Measurements from ENCODE around the gene MRFAP1L1.

Gene MRFAP1L1

DNA sequence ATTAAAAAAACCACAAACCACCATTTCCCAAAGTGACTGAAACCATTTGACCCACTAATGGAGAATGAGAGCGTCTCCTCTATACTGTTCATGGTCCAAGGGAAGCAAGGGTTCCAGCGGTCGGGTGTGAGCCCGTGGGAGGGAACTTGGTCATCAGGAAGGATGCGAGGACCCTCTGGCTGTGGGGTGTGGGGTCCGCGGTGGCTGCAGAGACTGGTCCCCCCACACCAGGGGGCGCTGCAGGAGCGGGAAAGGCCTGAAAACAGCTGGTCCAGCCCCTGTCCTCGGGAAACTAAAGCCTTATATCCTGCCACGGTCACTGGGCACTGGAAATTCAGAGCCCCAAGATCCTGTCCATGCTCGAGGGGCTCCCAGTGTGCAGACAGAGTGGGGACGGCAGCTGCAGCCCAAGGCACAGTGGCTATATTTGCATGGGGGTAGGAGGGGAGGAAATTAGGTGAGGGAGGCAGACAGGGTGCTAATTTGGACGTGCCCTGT lies 10.6 kb upstream of the MRFAP1L1 start:
- no peak for DNase-seq (ENCODE audit: low read depth)
- no peak overlapping the region for H3K4me3 ChIP-seq (ENCODE audit: low read depth, low read length)
- peak; percentile 89 for TF ChIP-seq CTCF (IDR thresholded peaks at IDR 0.05; ENCODE audit: low read depth, low read length, missing control alignments)

DNA sequence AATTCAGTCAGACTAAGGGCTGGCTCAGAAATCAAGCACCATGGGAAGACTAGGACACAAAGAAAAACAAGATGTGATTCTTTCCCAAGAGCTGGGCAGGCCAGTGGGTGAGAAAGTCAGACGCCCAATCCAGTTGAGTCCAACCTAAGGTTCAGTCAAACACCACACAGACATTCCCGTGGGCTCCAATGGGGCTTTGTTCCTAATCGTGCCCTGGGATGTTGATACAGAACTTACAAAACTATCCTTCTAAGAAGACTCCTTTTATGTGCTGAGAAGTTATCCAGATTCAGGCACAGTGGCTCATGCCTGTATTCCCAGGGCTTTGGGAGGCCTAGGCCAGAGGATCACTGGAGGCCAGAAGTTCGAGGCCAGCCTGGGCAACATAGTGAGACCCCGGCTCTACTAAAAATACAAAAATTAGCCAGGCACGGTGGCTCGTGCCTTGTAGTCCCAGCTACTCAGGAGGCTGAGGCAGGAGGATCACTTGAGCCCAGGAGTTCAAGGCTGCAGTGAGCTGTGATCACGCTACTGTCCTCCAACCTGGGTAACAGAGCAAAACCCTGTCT lies 10.0 kb upstream of the MRFAP1L1 start:
- no peak for TF ChIP-seq CTCF (IDR thresholded peaks at IDR 0.05; ENCODE audit: low read depth, low read length, missing control alignments)
- no peak for DNase-seq (ENCODE audit: low read depth)
- no peak overlapping the region for H3K4me3 ChIP-seq (ENCODE audit: low read depth, low read length)

- TF ChIP-seq CTCF (IDR thresholded peaks at IDR 0.05; ENCODE audit: low read depth, low read length, missing control alignments) = no peak
- no peak for DNase-seq (ENCODE audit: low read depth)
- no peak overlapping the region for H3K4me3 ChIP-seq (ENCODE audit: low read depth, low read length)
Observed at GRCh38 chr4:6718932-6719610, 9.4 kb upstream of the MRFAP1L1 start.

GRCh38 chr4:6716958-6717655 lies 7.4 kb upstream of the MRFAP1L1 start:
- DNase-seq (ENCODE audit: low read depth) = no peak
- TF ChIP-seq CTCF (IDR thresholded peaks at IDR 0.05; ENCODE audit: low read depth, low read length, missing control alignments) = no peak
- peak overlapping the region; percentile 69 for H3K4me3 ChIP-seq (ENCODE audit: low read depth, low read length)

DNA sequence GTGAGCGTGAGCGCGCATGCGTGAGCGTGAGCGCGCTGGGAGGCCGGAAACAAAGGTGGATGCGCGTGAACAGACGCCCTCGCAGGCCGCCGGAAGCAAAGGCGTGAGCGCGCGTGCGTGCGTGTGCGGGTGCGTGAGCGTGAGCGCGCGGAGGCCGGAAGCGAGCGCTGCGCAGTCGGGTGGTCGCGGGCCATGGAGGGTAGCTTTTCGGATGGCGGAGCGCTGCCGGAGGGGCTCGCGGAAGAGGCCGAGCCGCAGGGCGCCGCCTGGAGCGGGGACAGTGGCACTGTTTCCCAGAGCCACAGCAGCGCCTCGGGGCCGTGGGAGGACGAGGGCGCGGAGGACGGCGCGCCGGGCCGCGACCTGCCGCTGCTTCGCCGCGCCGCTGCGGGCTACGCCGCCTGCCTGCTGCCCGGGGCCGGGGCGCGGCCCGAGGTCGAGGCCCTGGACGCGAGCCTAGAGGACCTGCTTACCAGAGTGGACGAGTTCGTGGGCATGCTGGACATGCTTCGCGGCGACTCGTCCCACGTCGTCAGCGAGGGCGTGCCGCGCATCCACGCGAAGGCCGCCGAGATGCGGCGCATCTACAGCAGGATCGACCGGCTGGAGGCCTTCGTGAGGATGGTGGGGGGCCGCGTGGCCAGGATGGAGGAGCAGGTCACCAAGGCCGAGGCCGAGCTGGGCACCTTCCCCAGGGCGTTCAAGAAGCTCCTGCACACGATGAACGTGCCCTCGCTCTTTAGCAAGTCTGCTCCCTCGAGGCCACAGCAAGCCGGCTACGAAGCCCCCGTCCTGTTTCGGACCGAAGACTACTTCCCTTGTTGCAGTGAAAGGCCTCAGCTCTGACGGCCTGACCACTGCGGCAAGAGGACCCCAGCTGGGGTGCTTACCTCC lies 6.6 kb upstream of the MRFAP1L1 start, which contains the start of gene BLOC1S4:
BLOC1S4 (plus strand) TSS at position 157 of the 894 bp plus-strand sequence; CDS start at position 193, 36 bp downstream.
- DNase-seq (ENCODE audit: low read depth) = peak; percentile 79
- TF ChIP-seq CTCF (IDR thresholded peaks at IDR 0.05; ENCODE audit: low read depth, low read length, missing control alignments) = no peak

DNA sequence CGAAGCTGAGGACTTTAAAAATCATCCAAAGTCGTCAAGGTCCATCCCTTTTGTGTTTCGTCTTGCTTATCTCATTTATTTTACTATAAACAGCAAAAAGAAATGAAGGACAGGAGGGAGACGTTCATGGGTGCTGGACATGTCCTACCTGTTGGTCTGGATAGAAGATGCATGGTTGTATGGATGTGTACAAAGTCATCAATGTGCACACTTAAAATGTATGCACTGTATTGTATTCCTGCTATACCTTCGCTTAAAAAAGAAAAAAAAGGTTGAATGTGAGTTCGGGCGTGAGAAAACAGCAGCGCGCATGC lies 6.0 kb upstream of the MRFAP1L1 start:
- no peak for DNase-seq (ENCODE audit: low read depth)
- no peak for TF ChIP-seq CTCF (IDR thresholded peaks at IDR 0.05; ENCODE audit: low read depth, low read length, missing control alignments)
- peak overlapping the region; percentile 69; the same call in 1 of the 2 replicates for H3K4me3 ChIP-seq (ENCODE audit: low read depth, low read length)

More for the DNA sequence above, 6.6 kb upstream of the MRFAP1L1 start, which contains the start of gene BLOC1S4:
- peak within 1 kb of the TSS; percentile 69 for H3K4me3 ChIP-seq (ENCODE audit: low read depth, low read length)
